Measurements from ENCODE around the gene TBCD.

The TBCD gene

DNA sequence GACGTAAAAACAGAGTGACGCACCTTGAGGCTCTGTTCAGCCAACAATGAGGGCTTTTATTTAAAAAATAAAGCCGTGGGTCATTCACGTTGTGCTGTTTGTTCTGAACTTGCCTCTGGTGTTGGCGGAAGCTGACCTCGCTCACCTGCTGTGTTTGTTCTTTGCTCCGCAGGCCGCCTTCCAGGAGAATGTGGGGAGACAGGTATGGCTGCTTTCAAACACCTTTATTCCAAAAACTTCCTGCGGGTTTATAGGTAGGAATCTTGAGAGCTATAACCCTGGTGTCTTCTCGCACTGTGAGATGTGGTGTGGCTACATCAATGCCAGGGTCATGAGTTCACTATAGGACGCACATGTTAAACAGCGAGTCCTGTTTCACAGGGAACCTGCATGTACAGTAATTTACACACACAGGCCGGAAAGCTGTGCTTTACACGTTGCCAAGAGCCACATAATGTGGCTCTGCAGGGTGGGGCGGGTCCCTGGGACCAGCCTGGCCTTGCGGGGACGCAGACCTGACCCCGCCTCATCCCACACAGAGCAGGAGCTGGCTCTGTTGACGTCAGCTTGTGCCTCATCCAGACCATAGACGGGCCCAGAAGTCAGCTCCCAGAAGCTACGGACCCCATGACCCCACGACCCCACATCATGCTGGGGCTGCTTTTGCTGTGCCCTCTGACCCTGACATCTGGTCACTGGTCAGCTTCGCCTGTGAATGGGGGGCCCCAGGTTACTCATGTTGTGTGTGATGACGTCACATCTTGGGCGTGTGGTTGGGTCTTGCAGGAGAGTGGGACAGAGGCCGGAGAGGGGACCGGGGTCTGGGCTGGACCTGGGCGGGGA lies 137.9 kb downstream of the TBCD start:
- no peak for DNase-seq

DNA sequence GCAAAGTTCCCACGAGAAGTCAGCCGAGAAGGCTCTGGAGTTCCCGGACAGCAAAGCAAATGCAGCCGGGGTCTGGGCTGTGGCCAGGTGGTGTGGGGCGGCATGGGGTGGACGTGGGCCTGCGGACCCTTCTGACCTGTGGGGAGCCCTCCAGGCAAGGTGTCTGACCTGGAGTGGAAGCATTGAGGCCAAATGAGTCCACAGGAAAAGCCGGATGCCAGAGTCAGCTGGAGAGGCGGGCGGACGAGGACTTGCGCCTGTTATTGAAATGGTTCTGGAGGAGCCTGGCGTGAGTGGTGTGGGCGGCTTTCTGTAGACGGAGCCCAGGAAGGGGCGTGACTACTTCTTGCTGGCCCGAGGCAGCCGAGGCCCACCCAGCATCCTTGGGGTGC lies 138.5 kb downstream of the TBCD start:
- DNase-seq: no peak

DNA sequence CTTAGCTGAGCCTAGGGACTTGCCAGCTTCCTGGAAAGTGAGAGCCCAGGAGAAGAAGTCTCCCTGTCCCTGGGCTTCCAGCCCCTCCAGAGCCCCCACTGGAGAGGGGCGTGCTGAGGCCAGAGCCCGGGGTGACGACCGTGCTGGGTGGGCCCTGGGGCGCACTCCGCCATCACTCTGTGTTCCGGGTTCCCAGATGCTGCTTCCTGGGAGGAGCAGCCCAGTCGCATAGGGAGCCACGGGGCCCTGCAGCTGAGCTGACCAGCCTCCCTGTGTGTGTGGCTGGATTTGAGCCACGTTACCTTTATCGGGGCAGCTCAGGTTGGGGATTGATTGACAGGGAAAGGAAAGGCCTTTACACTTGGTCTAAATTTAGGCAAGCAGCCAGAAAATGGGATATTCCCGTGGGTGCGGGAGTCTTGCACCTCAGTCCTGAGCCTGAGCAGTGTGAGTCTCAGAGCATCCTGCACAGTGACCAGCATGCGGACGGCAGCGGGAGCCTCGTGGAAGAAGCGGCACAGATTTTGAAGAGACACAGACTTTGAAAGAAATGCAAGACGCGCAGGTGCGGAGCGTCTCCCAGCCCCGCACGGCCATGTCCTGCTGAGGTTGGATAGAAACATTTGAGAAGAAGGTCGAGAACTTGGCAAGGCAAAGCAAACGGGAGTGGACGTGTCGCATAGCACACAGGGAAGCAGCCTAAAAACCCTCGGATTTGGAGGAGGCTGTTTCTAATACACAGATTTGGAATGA lies 139.2 kb downstream of the TBCD start:
- DNase-seq: no peak

- no peak for DNase-seq
Measured at GRCh38 chr17:82891911-82892310, 140.0 kb downstream of the TBCD start.

GRCh38 chr17:82892899-82893565 lies 141.2 kb downstream of the TBCD start:
- DNase-seq: no peak

DNA sequence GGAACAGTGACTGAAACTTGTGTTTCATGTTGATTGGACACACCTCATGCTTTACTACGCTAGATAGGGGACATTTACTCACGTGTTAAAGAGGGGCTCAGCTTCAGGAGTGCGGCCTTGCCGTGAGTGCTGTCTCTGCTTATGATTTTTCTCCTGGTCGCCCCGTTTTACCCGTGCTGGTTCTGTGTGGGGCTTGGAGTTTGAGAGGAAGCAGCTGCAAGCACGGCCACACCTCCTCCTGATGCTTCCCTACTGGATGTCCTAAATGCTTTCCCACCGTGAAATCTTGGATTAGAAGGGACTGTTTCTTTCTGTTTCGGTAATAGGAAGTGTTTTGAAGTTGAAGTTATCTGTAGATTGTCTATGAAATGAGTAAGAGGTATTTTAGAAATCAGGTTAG lies 141.9 kb downstream of the TBCD start:
- DNase-seq: peak; percentile 26

- DNase-seq: no peak
Measured at GRCh38 chr17:82894389-82894788, 142.5 kb downstream of the TBCD start.

DNA sequence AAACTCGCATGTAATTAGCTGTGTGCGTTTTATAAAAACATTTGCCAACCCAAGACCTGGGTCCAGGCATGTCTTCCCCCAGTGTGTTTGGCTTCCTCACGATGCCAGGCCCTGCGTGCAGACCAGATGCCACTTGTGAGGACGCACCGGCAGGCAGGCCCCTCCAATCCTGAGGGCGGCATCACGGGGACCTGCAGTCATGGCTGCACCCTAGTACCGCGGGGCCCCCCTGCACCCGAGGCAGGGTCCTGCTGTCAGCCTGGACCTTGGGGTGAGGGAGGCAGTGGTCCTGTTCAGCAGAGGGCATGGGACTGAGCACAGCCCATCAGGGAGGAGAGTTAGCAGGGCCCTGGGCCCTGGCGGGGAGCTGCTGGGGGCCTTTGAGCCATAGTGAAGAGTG lies 143.2 kb downstream of the TBCD start:
- no peak for DNase-seq

- no peak for DNase-seq
Measured at GRCh38 chr17:82896071-82897000, 144.5 kb downstream of the TBCD start.

DNA sequence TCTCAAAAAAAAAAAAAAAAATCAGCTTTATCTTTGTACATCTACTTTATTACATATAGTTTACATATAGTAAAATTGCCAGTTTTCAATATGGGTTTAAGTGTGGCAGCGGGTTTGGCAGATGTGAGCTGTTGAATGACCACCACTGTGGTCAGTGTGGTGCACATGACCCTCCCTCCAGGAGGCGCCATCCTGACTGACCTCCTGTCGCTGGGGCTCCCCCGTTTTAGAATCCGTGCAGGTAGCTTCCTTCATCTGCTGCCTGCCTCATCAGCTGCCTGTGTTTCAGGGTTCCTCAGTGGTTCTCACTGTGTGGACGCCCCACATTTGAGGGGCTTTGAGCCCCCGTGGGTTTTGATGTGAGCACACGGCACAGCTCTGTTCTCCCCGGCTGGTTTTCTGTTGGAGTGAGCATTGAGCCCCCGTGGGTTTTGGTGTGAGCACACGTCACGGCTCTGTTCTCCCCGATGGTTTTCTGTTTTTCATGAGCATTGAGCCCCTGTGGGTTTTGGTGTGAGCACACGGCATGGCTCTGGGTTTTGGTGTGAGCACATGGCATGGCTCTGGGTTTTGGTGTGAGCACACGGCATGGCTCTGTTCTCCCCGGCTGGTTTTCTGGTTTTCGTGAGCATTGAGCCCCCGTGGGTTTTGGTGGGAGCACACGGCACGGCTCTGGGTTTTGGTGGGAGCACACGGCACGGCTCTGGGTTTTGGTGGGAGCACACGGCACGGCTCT lies 145.8 kb downstream of the TBCD start:
- no peak for DNase-seq

GRCh38 chr17:82898976-82899514 lies 147.2 kb downstream of the TBCD start:
- no peak for DNase-seq

- no peak for DNase-seq
Measured at GRCh38 chr17:82899941-82900340, 148.1 kb downstream of the TBCD start.

GRCh38 chr17:82900741-82901140 lies 148.9 kb downstream of the TBCD start:
- no peak for DNase-seq

- no peak for DNase-seq
Measured at GRCh38 chr17:82901356-82901755, 149.5 kb downstream of the TBCD start.

DNA sequence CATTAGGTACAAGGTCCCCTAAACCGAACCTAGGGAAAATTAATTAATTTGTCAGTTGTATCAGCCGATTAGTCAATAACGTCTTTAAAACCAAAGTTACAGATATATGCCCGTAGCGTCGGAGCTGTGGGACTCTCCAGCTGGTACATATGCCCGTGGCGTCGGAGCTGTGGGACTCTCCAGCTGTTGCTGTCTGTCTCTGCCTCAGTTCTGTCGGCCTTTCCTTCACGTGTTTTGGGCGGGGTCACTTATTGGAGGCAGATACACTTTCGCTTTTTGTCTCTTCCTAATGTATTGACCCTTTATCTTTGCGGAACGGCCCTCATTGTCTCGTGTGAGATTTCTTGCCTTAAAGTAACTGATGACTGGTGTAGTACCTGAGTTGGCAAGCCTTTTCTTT lies 150.0 kb downstream of the TBCD start:
- no peak for DNase-seq

DNA sequence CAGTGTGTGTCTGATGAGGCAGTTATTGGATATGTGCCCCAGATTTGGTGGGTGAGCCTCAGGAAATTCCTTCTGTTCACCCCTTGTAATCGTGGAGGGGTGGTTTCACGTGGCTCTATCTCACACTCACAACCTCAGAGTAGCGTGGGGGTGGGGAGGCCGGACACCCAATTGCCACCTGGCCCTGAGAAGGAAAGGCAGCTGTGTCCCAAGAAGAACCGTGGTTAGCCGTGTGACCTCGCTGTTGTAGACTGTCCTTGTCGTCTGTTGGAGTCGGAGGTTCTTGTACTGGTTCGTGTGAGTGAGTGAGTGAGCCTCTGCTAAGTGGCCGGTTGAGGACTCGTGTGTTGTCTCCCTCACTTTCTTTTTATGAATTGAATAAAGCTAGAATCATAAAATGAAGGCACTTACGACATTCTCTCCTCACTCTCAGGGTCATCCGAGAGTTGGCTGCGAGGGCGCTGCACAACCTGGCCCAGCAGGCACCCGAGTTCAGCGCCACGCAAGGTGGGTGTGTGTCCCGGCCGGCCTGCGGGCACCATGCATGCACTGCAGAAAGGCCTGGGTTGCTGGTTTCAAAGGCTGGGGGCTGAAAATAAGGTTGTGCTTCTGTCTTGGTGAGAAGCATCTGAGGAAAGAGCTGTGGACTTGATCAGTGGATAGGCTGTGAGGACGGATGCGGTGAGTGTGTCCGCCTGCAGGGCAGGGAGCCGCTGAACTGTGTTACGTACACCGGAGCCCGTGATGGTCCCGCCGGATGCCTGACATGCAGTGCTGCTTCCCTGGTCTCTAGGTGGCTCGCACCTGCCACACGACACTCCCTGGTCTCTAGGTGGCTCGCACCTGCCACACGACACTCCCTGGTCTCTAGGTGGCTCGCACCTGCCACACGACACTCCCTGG lies 151.4 kb downstream of the TBCD start:
- DNase-seq: no peak

DNA sequence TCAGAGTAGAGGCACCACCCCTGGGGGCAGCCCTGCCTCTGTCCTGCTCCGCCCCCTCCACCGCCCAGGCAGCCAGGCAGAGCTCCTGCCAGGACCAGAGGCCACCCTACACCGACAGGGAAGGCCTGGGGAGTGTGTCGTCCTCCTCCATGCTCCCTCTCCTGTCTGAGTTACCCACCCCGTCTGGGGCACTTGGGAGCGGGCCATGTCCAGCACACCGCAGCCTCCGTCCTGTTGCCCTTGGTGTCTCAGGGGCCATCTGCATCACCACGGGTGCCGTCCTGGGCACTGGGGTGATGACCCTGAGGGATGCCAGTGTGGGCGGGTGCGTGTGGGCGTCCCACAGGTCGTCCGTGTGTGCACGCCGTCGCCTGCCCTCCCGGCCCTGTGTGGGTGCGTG lies 153.3 kb downstream of the TBCD start:
- DNase-seq: no peak

DNA sequence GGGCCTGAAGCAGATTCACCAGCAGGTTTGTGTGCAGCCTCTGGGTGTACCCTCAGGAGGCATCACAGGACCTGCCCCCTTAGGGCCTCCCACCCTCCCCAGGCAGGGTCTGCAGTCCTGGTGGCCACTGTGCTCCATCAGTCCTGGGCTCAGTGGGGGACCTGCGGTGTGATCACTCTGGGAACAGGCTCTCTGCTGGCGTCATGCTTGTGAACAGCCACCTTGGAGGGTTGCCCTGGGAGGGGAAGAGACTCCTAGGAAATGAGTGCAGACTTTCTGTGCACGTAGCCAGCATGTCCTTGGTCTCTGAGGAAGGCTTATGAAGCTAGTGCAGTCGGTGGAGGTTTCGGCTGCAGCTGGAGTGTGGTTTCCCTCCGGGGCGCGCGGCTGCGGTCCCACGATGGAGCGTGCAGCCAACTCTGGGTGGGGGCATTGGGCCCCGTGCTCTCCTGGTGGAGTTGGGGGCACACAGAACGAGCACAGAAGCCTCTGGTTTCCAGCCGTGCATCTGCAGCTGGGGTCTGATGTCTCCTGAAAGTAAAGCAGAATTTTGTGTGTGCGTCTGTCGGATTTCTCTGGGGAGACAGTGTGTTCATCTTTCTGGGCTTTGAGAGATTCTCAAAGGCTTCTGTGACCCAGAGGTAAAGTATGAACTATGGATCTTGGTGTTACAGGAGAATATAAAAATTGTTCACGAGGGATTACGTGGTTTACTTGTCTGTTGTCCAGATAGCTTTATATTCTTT lies 156.1 kb downstream of the TBCD start:
- no peak for DNase-seq

GRCh38 chr17:82908543-82909160 lies 156.8 kb downstream of the TBCD start:
- no peak for DNase-seq

All from OCI-M1 (cell line).